ENCODE results near the gene LAPTM4A.

GRCh38 chr2:20027705-20028434, 23.6 kb downstream of the LAPTM4A start:
- TF ChIP-seq, protein P1, sequence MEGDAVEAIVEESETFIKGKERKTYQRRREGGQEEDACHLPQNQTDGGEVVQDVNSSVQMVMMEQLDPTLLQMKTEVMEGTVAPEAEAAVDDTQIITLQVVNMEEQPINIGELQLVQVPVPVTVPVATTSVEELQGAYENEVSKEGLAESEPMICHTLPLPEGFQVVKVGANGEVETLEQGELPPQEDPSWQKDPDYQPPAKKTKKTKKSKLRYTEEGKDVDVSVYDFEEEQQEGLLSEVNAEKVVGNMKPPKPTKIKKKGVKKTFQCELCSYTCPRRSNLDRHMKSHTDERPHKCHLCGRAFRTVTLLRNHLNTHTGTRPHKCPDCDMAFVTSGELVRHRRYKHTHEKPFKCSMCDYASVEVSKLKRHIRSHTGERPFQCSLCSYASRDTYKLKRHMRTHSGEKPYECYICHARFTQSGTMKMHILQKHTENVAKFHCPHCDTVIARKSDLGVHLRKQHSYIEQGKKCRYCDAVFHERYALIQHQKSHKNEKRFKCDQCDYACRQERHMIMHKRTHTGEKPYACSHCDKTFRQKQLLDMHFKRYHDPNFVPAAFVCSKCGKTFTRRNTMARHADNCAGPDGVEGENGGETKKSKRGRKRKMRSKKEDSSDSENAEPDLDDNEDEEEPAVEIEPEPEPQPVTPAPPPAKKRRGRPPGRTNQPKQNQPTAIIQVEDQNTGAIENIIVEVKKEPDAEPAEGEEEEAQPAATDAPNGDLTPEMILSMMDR (IDR thresholded peaks at IDR 0.05): no peak
- no peak for TF ChIP-seq POLR2A (IDR thresholded peaks at IDR 0.05)

Data from vagina (tissue), 2 donors.